Endodermal cell (in vitro differentiated cells): ENCODE measurements around the gene FTSJ3. TPM values are rescaled to one million over a fixed set of nuclear protein-coding genes. Genes with fewer than 3 reads are reported as not detected.
"Not testable (repeated sequence)": the region's sequence is repeated elsewhere in the genome, so short reads cannot be mapped to it uniquely, and the experiment has no call there.

Experiments used
- DNase-seq: peaks from one replicate; pipeline ENCODE4 v3.0.0-alpha.2; 2017
- H3K27ac ChIP-seq: 2 replicates; pipeline ENCODE4 v1.5.1; 2013; ENCODE audit warnings: mild to moderate bottlenecking, low read depth, low read length, moderate library complexity
- H3K27me3 ChIP-seq: 2 replicates; pipeline ENCODE4 v1.6.1; 2013; ENCODE audit warnings: mild to moderate bottlenecking, low read length, moderate library complexity; ENCODE audit not compliant: insufficient read depth, control insufficient read depth, poor library complexity, severe bottlenecking
- H3K36me3 ChIP-seq: 2 replicates; pipeline ENCODE4 v1.7.0; 2013; ENCODE audit warnings: mild to moderate bottlenecking, low read length, moderate library complexity; ENCODE audit not compliant: control insufficient read depth, insufficient read depth
- H3K4me1 ChIP-seq: one replicate; pipeline ENCODE4 v1.7.0; 2013; ENCODE audit warnings: low read length; ENCODE audit not compliant: control insufficient read depth, insufficient read depth
- H3K4me3 ChIP-seq: 2 replicates; pipeline ENCODE4 v1.5.1; 2013; ENCODE audit warnings: mild to moderate bottlenecking, low read length, moderate library complexity
- H3K9ac ChIP-seq: 2 replicates; pipeline ENCODE4 v1.6.1; 2013; ENCODE audit warnings: mild to moderate bottlenecking, low read length, moderate library complexity; ENCODE audit not compliant: poor library complexity, severe bottlenecking; ENCODE audit errors: extremely low read depth
- H3K9me3 ChIP-seq: 2 replicates; pipeline ENCODE4 v1.6.1; 2013; ENCODE audit warnings: mild to moderate bottlenecking, low read length, moderate library complexity; ENCODE audit not compliant: control insufficient read depth
- H3K27ac Mint-ChIP-seq: 2 replicates; pipeline ENCODE4 v1.8.0; 2020; ENCODE audit warnings: mixed read lengths
- H3K27me3 Mint-ChIP-seq: 2 replicates; pipeline ENCODE4 v1.8.0; 2021; ENCODE audit warnings: mild to moderate bottlenecking, mixed read lengths; ENCODE audit not compliant: insufficient read depth
- H3K36me3 Mint-ChIP-seq: 2 replicates; pipeline ENCODE4 v1.8.0; 2020; ENCODE audit warnings: low read depth, mixed read lengths
- H3K4me1 Mint-ChIP-seq: 2 replicates; pipeline ENCODE4 v1.8.0; 2020; ENCODE audit warnings: mixed read lengths
- H3K4me3 Mint-ChIP-seq: 2 replicates; pipeline ENCODE4 v1.8.0; 2020; ENCODE audit warnings: mild to moderate bottlenecking, moderate library complexity, mixed read lengths
- H3K9me3 Mint-ChIP-seq: 2 replicates; pipeline ENCODE4 v1.8.0; 2020; ENCODE audit warnings: mild to moderate bottlenecking, mixed read lengths
- CTCF ChIP-seq: fragments of 200-600 bp; sonication (generic); conservative IDR thresholded peaks from 2 replicates; pipeline ENCODE4 v1.5.0; 2021; ENCODE audit warnings: antibody characterized with exemption, mild to moderate bottlenecking
- WGBS, 2 experiments: methylation state at CpG; one replicate each; pipeline versions ENCODE4 v1.1.5 to v1.1.7; 2013; ENCODE audit warnings: missing lambda C conversion rate in 2 of 2, mixed read lengths in 1 of 2; ENCODE audit not compliant: insufficient coverage in 1 of 2, insufficient read length in 1 of 2; 5-methylcytosine and 5-hydroxymethylcytosine counted together
- long read RNA-seq, 4 experiments: library from polyadenylated mRNA in 2 of 4; library from RNA in 1 of 4; library from capped mRNA in 1 of 4; stranded (forward) in 3 of 4; unstranded in 1 of 4; transcript quantifications; one replicate each; pipeline ENCODE4 v2.0.0, GENCODE V29; 2020 to 2021; ENCODE audit warnings: inconsistent platforms in 1 of 4
- polyA plus RNA-seq, 2 experiments: library from polyadenylated mRNA; stranded (reverse); fragments of 50-300 nt; gene quantifications; one replicate each; pipeline ENCODE4 v1.2.3, GENCODE V29; 2013
- total RNA-seq, 2 donors: library from RNA; stranded (reverse); fragmentation: NEBNext Ultra II Directional in 1 of 2; extraction: Animal tissue kit (Norgen Biotek cat#: 25700) in 1 of 2; gene quantifications; 2 replicates in 1 of 2; 3 replicates in 1 of 2; pipeline ENCODE4 v1.2.1, GENCODE V29; 2021

Gene FTSJ3
- total RNA-seq = 10 to 100 TPM; 58.5 to 72.3 TPM
- polyA plus RNA-seq (2013, experiment 1 of 2) = 34.3 TPM
- 28.1 TPM for polyA plus RNA-seq (2013, experiment 2 of 2)
- long read RNA-seq, experiment 1, partial matches to known transcripts = 17 of 21 reads
- long read RNA-seq, experiment 1, other reads (novel, unspliced or antisense) = 2 of 21 reads
- long read RNA-seq, experiment 2, transcript FTSJ3-201 (21 exons, 3,559 nt) = major isoform, 74 of 159 reads
- long read RNA-seq, experiment 2, partial matches to known transcripts = 72 of 159 reads
- long read RNA-seq, experiment 2, other reads (novel, unspliced or antisense) = 13 of 159 reads
- long read RNA-seq, experiment 3, transcript FTSJ3-201 (21 exons, 3,559 nt) = major isoform, 245 of 412 reads
- long read RNA-seq, experiment 3, partial matches to known transcripts = 136 of 412 reads
- long read RNA-seq, experiment 3, other reads (novel, unspliced or antisense) = 31 of 412 reads
- long read RNA-seq, experiment 4, transcript FTSJ3-201 (21 exons, 3,559 nt) = major isoform, 18 of 83 reads
- long read RNA-seq, experiment 4, partial matches to known transcripts = 57 of 83 reads
- long read RNA-seq, experiment 4, other reads (novel, unspliced or antisense) = 8 of 83 reads

- Histone ChIP-seq H3K36me3 (peaks cover 72% of the 10 kb centered on the region), H3K27ac (peak within 1 kb of the TSS; percentile 96), H3K4me3 (peak within 1 kb of the TSS; percentile 90), H3K4me1 (no peaks in the 10 kb centered on the region), H3K9ac (peak within 1 kb of the TSS; percentile 92), H3K27me3 (no peaks in the 10 kb centered on the region), H3K9me3 (no peaks in the 10 kb centered on the region)
- peak; percentile 99 for DNase-seq
- Mint-ChIP-seq H3K36me3 (peaks cover 74% of the 10 kb centered on the region), H3K27ac (peak within 1 kb of the TSS; percentile 100), H3K4me1 (peaks cover 17% of the 10 kb centered on the region), H3K4me3 (peak within 1 kb of the TSS; percentile 99), H3K9me3 (no peaks in the 10 kb centered on the region), H3K27me3 (no peaks in the 10 kb centered on the region)
- peak; percentile 70 for TF ChIP-seq CTCF
- WGBS, 2 experiments = 0% methylated on average over 29 to 58 of the region's 58 CpGs
Observed at GRCh38 chr17:63827002-63827800, at the start of gene FTSJ3, which contains the start of gene PSMC5. TSS of gene FTSJ3 (minus strand) at chr17:63827663. CDS start at chr17:63826902, 761 bp downstream. TSS of gene PSMC5 (plus strand) at chr17:63827431. CDS start at chr17:63827491, 60 bp downstream.

- not testable (repeated sequence) for H3K27ac ChIP-seq, H3K4me1 Mint-ChIP-seq, H3K9me3 ChIP-seq, H3K36me3 ChIP-seq, H3K4me3 ChIP-seq, H3K4me1 ChIP-seq, H3K9ac ChIP-seq, H3K9me3 Mint-ChIP-seq, DNase-seq, H3K27ac Mint-ChIP-seq, H3K27me3 ChIP-seq, H3K36me3 Mint-ChIP-seq, H3K4me3 Mint-ChIP-seq
- WGBS, 2 experiments = 95 to 100% methylated on average over 3 to 6 of the region's 6 CpGs
- H3K27me3 Mint-ChIP-seq = peaks cover 12% of the 10 kb centered on the region
Observed at GRCh38 chr17:63874693-63875092, 47.2 kb upstream of the FTSJ3 start.

GRCh38 chr17:63874061-63874626, 46.7 kb upstream of the FTSJ3 start:
- DNase-seq = peak; percentile 62
- H3K27ac ChIP-seq, H3K9me3 ChIP-seq, H3K4me1 Mint-ChIP-seq, H3K4me1 ChIP-seq, H3K4me3 Mint-ChIP-seq, H3K36me3 ChIP-seq, H3K27me3 ChIP-seq, H3K9me3 Mint-ChIP-seq, H3K27ac Mint-ChIP-seq, H3K36me3 Mint-ChIP-seq, H3K9ac ChIP-seq, H3K4me3 ChIP-seq: not testable (repeated sequence)
- H3K27me3 Mint-ChIP-seq = peaks cover 12% of the 10 kb centered on the region
- WGBS, 2 experiments = 84% methylated on average over 6 of the region's 8 CpGs; no CpG with 5 or more reads in 1 of the 2 experiments
- peak; percentile 39 for TF ChIP-seq CTCF

GRCh38 chr17:63873577-63873976, 46.1 kb upstream of the FTSJ3 start, which contains the start of gene CSH2:
TSS of gene CSH2 (minus strand) at chr17:63873677. CDS start at chr17:63873614, 63 bp downstream.
- WGBS, 2 experiments = 95% methylated on average over 3 of the region's 7 CpGs; no CpG with 5 or more reads in 1 of the 2 experiments
- H3K27ac Mint-ChIP-seq, H3K4me3 ChIP-seq, H3K9me3 ChIP-seq, H3K36me3 Mint-ChIP-seq, H3K27ac ChIP-seq, H3K9me3 Mint-ChIP-seq, H3K36me3 ChIP-seq, H3K27me3 ChIP-seq, H3K4me1 Mint-ChIP-seq, H3K4me3 Mint-ChIP-seq, H3K4me1 ChIP-seq, DNase-seq, H3K9ac ChIP-seq: not testable (repeated sequence)
- peaks cover 11% of the 10 kb centered on the region for H3K27me3 Mint-ChIP-seq

GRCh38 chr17:63871646-63872365, 44.3 kb upstream of the FTSJ3 start:
- not testable (repeated sequence) for H3K4me3 Mint-ChIP-seq, H3K9ac ChIP-seq, H3K27me3 Mint-ChIP-seq, H3K4me1 Mint-ChIP-seq, H3K9me3 Mint-ChIP-seq, H3K27me3 ChIP-seq, H3K4me3 ChIP-seq, H3K4me1 ChIP-seq, H3K36me3 Mint-ChIP-seq, H3K36me3 ChIP-seq, H3K27ac ChIP-seq, H3K9me3 ChIP-seq, H3K27ac Mint-ChIP-seq, DNase-seq
- WGBS, 2 experiments = 95 to 98% methylated on average over 4 to 9 of the region's 15 CpGs
